IMR-90 (cell line): ENCODE data around the gene CCP110. TPM values are rescaled to one million over a fixed set of nuclear protein-coding genes. Genes with fewer than 3 reads are reported as not detected.

Experiments
- ATAC-seq: fragments of 200-7000 bp; cut with Tn5 transposase; 2 replicates; pipeline ENCODE4 v1.9.1; 2020; ENCODE audit warnings: low read depth, mild to moderate bottlenecking, moderate library complexity
- BruUV-seq: library from RNA; stranded (reverse); fragments of 400-500 nt; replicated peaks from 2 replicates; lab custom pipeline; 2021; lab: Mats Ljungman, UMichigan
- CTCF ChIA-PET: fragments of 300-600 bp; formaldehyde crosslinking; extraction: SDS; loops from one replicate; lab custom pipeline; 2021; ENCODE audit warnings: antibody characterized with exemption; lab: Yijun Ruan, JAX
- POLR2A ChIA-PET: fragments of 300-600 bp; sonication (Branson Sonifier 250); formaldehyde crosslinking; loops from one replicate; lab custom pipeline; 2022; ENCODE audit warnings: antibody characterized with exemption; ENCODE audit not compliant: unreplicated experiment; lab: Charles Lee
- DNase-seq: peaks from one replicate; pipeline ENCODE4 v3.0.0; 2013
- H2AFZ ChIP-seq: replicated peaks from 2 replicates; pipeline ENCODE3; 2013; ENCODE audit warnings: low read length, mild to moderate bottlenecking; ENCODE audit not compliant: poor library complexity
- H2AK5ac ChIP-seq: 2 replicates; pipeline ENCODE4 v1.6.1; 2013; ENCODE audit warnings: low read depth, low read length, inconsistent platforms
- H2AK9ac ChIP-seq: replicated peaks from 2 replicates; pipeline ENCODE3; 2013; ENCODE audit warnings: mild to moderate bottlenecking, low read depth, low read length, moderate library complexity; ENCODE audit not compliant: poor library complexity
- H2BK120ac ChIP-seq: 2 replicates; pipeline ENCODE4 v1.6.1; 2013; ENCODE audit warnings: low read depth, low read length, inconsistent platforms
- H2BK15ac ChIP-seq: 3 replicates; pipeline ENCODE4 v1.6.1; 2013; ENCODE audit warnings: low read depth, low read length, inconsistent platforms
- H2BK20ac ChIP-seq: 2 replicates; pipeline ENCODE4 v1.6.1; 2013; ENCODE audit warnings: low read depth, mild to moderate bottlenecking, inconsistent platforms, low read length, moderate library complexity
- H2BK5ac ChIP-seq: 2 replicates; pipeline ENCODE4 v1.6.1; 2013; ENCODE audit warnings: mild to moderate bottlenecking, low read depth, low read length, inconsistent platforms; ENCODE audit not compliant: poor library complexity, severe bottlenecking
- H3K14ac ChIP-seq: replicated peaks from 2 replicates; pipeline ENCODE4 v1.6.1; 2013; ENCODE audit warnings: low read depth, low read length, inconsistent platforms
- H3K18ac ChIP-seq: 2 replicates; pipeline ENCODE4 v1.6.1; 2013; ENCODE audit warnings: low read depth, low read length, control low read depth
- H3K23ac ChIP-seq: 2 replicates; pipeline ENCODE4 v1.6.1; 2013; ENCODE audit warnings: low read depth, low read length, inconsistent platforms
- H3K27ac ChIP-seq: 2 replicates; pipeline ENCODE4 v1.5.1; 2013; ENCODE audit warnings: mild to moderate bottlenecking, control low read depth, low read length; ENCODE audit not compliant: insufficient read depth
- H3K27me3 ChIP-seq: 2 replicates; pipeline ENCODE4 v1.6.1; 2013; ENCODE audit warnings: low read length; ENCODE audit not compliant: control insufficient read depth, insufficient read depth
- H3K36me3 ChIP-seq: 2 replicates; pipeline ENCODE4 v1.6.1; 2013; ENCODE audit warnings: low read length, mixed read lengths; ENCODE audit not compliant: control insufficient read depth, insufficient read depth
- H3K4ac ChIP-seq: 2 replicates; pipeline ENCODE4 v1.6.1; 2013; ENCODE audit warnings: low read depth, low read length, inconsistent platforms
- H3K4me1 ChIP-seq: 2 replicates; pipeline ENCODE4 v1.6.1; 2013; ENCODE audit warnings: low read length, mixed read lengths; ENCODE audit not compliant: control insufficient read depth, insufficient read depth
- H3K4me2 ChIP-seq: 2 replicates; pipeline ENCODE4 v1.6.1; 2013; ENCODE audit warnings: low read depth, mild to moderate bottlenecking, control low read depth, low read length, moderate library complexity
- H3K4me3 ChIP-seq: 2 replicates; pipeline ENCODE4 v1.5.1; 2013; ENCODE audit warnings: low read depth, mild to moderate bottlenecking, control low read depth, low read length, moderate library complexity; ENCODE audit not compliant: insufficient read depth
- H3K56ac ChIP-seq: 2 replicates; pipeline ENCODE4 v1.6.1; 2013; ENCODE audit warnings: low read length, inconsistent platforms; ENCODE audit not compliant: insufficient read depth; ENCODE audit errors: extremely low read depth
- H3K79me1 ChIP-seq, 2 experiments: 2 replicates each; pipeline ENCODE4 v1.6.1; 2013; ENCODE audit warnings: low read length in 2 of 2, inconsistent platforms in 1 of 2, low read depth in 1 of 2
- H3K9ac ChIP-seq: 2 replicates; pipeline ENCODE4 v1.6.1; 2013; ENCODE audit warnings: low read depth, low read length, control low read depth
- H3K9me1 ChIP-seq: 2 replicates; pipeline ENCODE4 v1.6.1; 2013; ENCODE audit warnings: low read length, inconsistent platforms; ENCODE audit not compliant: insufficient read depth
- H3K9me3 ChIP-seq: 2 replicates; pipeline ENCODE4 v1.6.1; 2013; ENCODE audit warnings: low read length; ENCODE audit not compliant: control insufficient read depth, insufficient read depth
- H4K20me1 ChIP-seq: 2 replicates; pipeline ENCODE4 v1.6.1; 2013; ENCODE audit warnings: low read length, inconsistent platforms; ENCODE audit not compliant: insufficient read depth
- H4K5ac ChIP-seq: 2 replicates; pipeline ENCODE4 v1.6.1; 2013; ENCODE audit warnings: mild to moderate bottlenecking, low read depth, low read length, control low read depth
- H4K8ac ChIP-seq, 2 experiments: 2 replicates each; pipeline ENCODE4 v1.6.1; 2013; ENCODE audit warnings: low read depth in 2 of 2, low read length in 2 of 2, control low read depth in 1 of 2, inconsistent platforms in 1 of 2
- H4K91ac ChIP-seq: 2 replicates; pipeline ENCODE4 v1.6.1; 2013; ENCODE audit warnings: low read depth, low read length, inconsistent platforms; ENCODE audit not compliant: insufficient read depth
- BHLHE40 ChIP-seq: fragments of 150-350 bp; IDR thresholded peaks from 2 replicates; pipeline ENCODE4 v1.6.1; 2016; ENCODE audit warnings: mild to moderate bottlenecking, low read depth, low read length
- CHD1 ChIP-seq: IDR thresholded peaks from 2 replicates; pipeline ENCODE4 v1.6.1; 2012; ENCODE audit warnings: low read depth, low read length, improper control_type of control experiment
- ELK1 ChIP-seq: fragments of 150-350 bp; IDR thresholded peaks from 2 replicates; pipeline ENCODE4 v1.6.1; 2016; ENCODE audit warnings: low read depth, mild to moderate bottlenecking, low read length, moderate library complexity, borderline replicate concordance
- MAZ ChIP-seq: IDR thresholded peaks from 2 replicates; pipeline ENCODE4 v1.6.1; 2012; ENCODE audit warnings: low read depth, mild to moderate bottlenecking, low read length, improper control_type of control experiment, moderate library complexity, borderline replicate concordance
- MXI1 ChIP-seq: IDR thresholded peaks from 2 replicates; pipeline ENCODE4 v1.6.1; 2012; ENCODE audit warnings: low read depth, mild to moderate bottlenecking, low read length, moderate library complexity, borderline replicate concordance
- NFE2L2 ChIP-seq: fragments of 150-350 bp; IDR thresholded peaks from 2 replicates; pipeline ENCODE4 v1.6.1; 2016; ENCODE audit warnings: low read depth, mild to moderate bottlenecking, low read length
- WGBS, 2 experiments: methylation state at CpG; one replicate each; pipeline versions ENCODE4 v1.1.5 to v1.1.7; 2013; ENCODE audit warnings: missing lambda C conversion rate in 2 of 2; ENCODE audit not compliant: insufficient read length in 1 of 2; ENCODE audit errors: extremely low coverage in 2 of 2; 5-methylcytosine and 5-hydroxymethylcytosine counted together
- dilution Hi-C: fragments of 300-500 bp; cut with HindIII; formaldehyde crosslinking; loops from one replicate; pipeline ENCODE4 v1.14.3; 2018; ENCODE audit warnings: low sequenced_read_pairs; ENCODE audit not compliant: unreplicated experiment
- in situ Hi-C: fragments of 300-500 bp; cut with MboI; formaldehyde crosslinking; loops from 3 replicates; pipeline ENCODE4 v1.14.3; 2019; ENCODE audit warnings: low sequenced_read_pairs, inconsistent platforms, mixed read lengths
- intact Hi-C: fragments of 100-400 bp; cut with micrococcal nuclease; formaldehyde crosslinking; loops from 2 replicates; pipeline ENCODE4 v1.10.0; 2022
- polyA plus RNA-seq, 3 experiments: library from polyadenylated mRNA; depleted of rRNA; stranded (reverse); fragments of >200 nt; gene quantifications; 2 replicates each; pipeline ENCODE4 v1.2.3, GENCODE V29; 2012; ENCODE audit warnings: low replicate concordance in 1 of 3
- total RNA-seq: library from RNA; depleted of rRNA; stranded (reverse); fragments of >200 nt; gene quantifications from 2 replicates; pipeline ENCODE4 v1.2.3, GENCODE V29; 2012
- TF ChIP-seq, protein P1 (sequence below): fragments of 150-350 bp; IDR thresholded peaks from 2 replicates; pipeline ENCODE4 v1.6.1; 2017; ENCODE audit warnings: mild to moderate bottlenecking, antibody characterized with exemption, low read length, low read depth

The CCP110 gene
- total and polyA plus RNA-seq, 2 of the 4 experiments (the other 2 are of a cell fraction), result 4.7 to 7.7 TPM

DNA sequence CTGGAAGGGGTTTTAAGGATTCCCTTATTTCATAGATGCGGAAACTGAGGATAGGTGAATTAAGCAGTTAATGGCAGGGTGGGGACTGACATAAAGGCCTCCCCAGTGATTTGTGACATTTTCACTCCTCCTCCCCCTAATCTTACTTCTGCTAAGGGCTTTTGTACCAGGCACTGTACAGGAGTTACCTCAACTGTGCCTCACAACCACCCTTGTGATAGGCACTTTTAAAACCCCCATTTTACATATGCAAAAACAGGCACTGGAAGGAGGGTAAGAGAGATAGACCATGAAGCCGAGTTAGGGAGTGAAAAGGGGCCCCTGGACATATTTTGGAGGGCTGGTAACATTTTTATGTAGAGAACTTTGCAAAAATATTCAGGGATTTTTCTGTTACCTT lies 982 bp upstream of the CCP110 start (continued):
- no peak for TF ChIP-seq NFE2L2
- TF ChIP-seq ELK1, result no peak
- no peak for TF ChIP-seq BHLHE40
- TF ChIP-seq MAZ, result no peak
- TF ChIP-seq CHD1, result no peak

- 98% methylated on average over 8 of the region's 18 CpGs; no CpG with 5 or more reads in 1 of the 2 experiments for WGBS, 2 experiments
- in situ Hi-C loops, result no loop called here
- Histone ChIP-seq H3K9me1 (peaks cover 5% of the 10 kb centered on the region), H3K27me3 (no peaks in the 10 kb centered on the region), H2AK5ac (no peak overlapping the region), H3K23ac (no peak overlapping the region), H3K9me3 (no peaks in the 10 kb centered on the region), H2BK5ac (no peak overlapping the region), H3K4me1 (peaks cover 3% of the 10 kb centered on the region; the same call in 1 of the 2 replicates), H4K8ac (no peak overlapping the region), H2AK9ac (no peak overlapping the region), H3K9ac (no peak overlapping the region), H3K27ac (no peak overlapping the region), H3K56ac (no peak overlapping the region), H3K14ac (no peak overlapping the region), H3K79me1 (peaks cover 26 to 57% of the 10 kb centered on the region in 2 experiments), H2BK120ac (no peak overlapping the region), H3K4ac (no peak overlapping the region), H4K5ac (no peak overlapping the region), H3K36me3 (no peaks in the 10 kb centered on the region), H3K18ac (no peak overlapping the region), H3K4me3 (no peak overlapping the region), H2AFZ (no peak overlapping the region), H4K91ac (no peak overlapping the region), H2BK20ac (no peak overlapping the region), H2BK15ac (no peak overlapping the region), H3K4me2 (no peak overlapping the region), H4K20me1 (no peaks in the 10 kb centered on the region)
- POLR2A ChIA-PET, result no interaction called here
- CTCF ChIA-PET, result interaction anchor here (1.0 kb wide), 1 partner anchor 21 kb away, joined by 3 read pairs; no protein-coding TSS in a partner anchor
- TF ChIP-seq MXI1 (no peak), BHLHE40 (no peak), ELK1 (no peak)
- TF ChIP-seq, protein P1, sequence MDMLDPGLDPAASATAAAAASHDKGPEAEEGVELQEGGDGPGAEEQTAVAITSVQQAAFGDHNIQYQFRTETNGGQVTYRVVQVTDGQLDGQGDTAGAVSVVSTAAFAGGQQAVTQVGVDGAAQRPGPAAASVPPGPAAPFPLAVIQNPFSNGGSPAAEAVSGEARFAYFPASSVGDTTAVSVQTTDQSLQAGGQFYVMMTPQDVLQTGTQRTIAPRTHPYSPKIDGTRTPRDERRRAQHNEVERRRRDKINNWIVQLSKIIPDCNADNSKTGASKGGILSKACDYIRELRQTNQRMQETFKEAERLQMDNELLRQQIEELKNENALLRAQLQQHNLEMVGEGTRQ, result no peak
- intact Hi-C loops, result loop anchor here (2.0 to 5.0 kb wide), 3 partner anchors 32 to 436 kb away; partner anchors contain the start of genes ITPRIPL2 and VPS35L
- no peak for DNase-seq
- dilution Hi-C loops, result no loop called here
- no peak for ATAC-seq
- BruUV-seq, result no TSS peak
Observed at GRCh38 chr16:19523184-19523558, 571 bp upstream of the CCP110 start.
